Endothelial cell of umbilical vein (primary cell): ENCODE results near the gene MNT.

Source experiments
- EZH2 ChIP-seq: IDR thresholded peaks from 2 replicates; pipeline ENCODE4 v1.6.1; 2012; ENCODE audit warnings: borderline replicate concordance, low read depth, mild to moderate bottlenecking, moderate library complexity, low read length, inconsistent platforms; ENCODE audit not compliant: severe bottlenecking
- JUN ChIP-seq: IDR thresholded peaks from 2 replicates; pipeline ENCODE4 v1.6.1; 2011; ENCODE audit warnings: borderline replicate concordance, low read depth; ENCODE audit not compliant: insufficient read length, insufficient read depth
- POLR2A ChIP-seq: IDR thresholded peaks from 2 replicates; pipeline ENCODE4 v1.6.1; 2012; ENCODE audit warnings: low read depth, mild to moderate bottlenecking, control low read depth, low read length
- POLR2AphosphoS5 ChIP-seq: IDR thresholded peaks from 2 replicates; pipeline ENCODE4 v1.6.1; 2012; ENCODE audit warnings: low read depth, mild to moderate bottlenecking, control low read depth, low read length, moderate library complexity; ENCODE audit not compliant: insufficient read depth
- TF ChIP-seq, protein P1 (sequence below), 2 donors: IDR thresholded peaks; 1 replicate in 1 of 2; 2 replicates in 1 of 2; pipeline ENCODE4 v1.5.1; 2011; ENCODE audit warnings: low read length in 2 of 2, mild to moderate bottlenecking in 2 of 2, moderate library complexity in 2 of 2, control low read depth in 1 of 2, inconsistent platforms in 1 of 2, low read depth in 1 of 2; ENCODE audit not compliant: insufficient read depth in 1 of 2; ENCODE audit errors: extremely low read depth in 1 of 2

DNA sequence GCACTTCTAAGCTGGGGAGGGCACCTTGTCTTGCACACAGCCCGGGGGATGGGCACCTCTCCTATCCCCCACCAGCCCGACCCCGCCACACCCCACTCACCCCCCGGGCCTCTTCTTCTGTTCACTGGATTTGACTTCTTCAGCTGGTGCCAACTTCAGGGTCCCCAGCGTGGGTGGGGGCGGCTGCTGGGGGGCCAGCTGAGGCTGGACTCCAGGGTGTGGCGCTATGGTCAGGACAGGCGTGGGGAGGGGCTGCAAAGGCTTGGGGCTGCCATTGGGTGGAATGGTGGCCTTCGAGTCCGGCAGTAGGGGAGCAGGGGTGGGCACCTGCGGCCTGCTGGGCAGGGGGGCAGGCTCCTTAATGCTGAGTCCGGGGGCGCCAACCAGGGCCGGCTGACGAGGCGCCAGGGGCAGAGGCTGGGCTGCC is 6.1 kb downstream of the MNT start:
- TF ChIP-seq POLR2A = no peak
- TF ChIP-seq, protein P1, sequence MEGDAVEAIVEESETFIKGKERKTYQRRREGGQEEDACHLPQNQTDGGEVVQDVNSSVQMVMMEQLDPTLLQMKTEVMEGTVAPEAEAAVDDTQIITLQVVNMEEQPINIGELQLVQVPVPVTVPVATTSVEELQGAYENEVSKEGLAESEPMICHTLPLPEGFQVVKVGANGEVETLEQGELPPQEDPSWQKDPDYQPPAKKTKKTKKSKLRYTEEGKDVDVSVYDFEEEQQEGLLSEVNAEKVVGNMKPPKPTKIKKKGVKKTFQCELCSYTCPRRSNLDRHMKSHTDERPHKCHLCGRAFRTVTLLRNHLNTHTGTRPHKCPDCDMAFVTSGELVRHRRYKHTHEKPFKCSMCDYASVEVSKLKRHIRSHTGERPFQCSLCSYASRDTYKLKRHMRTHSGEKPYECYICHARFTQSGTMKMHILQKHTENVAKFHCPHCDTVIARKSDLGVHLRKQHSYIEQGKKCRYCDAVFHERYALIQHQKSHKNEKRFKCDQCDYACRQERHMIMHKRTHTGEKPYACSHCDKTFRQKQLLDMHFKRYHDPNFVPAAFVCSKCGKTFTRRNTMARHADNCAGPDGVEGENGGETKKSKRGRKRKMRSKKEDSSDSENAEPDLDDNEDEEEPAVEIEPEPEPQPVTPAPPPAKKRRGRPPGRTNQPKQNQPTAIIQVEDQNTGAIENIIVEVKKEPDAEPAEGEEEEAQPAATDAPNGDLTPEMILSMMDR (IDR thresholded peaks at IDR 0.05; ENCODE audit: extremely low read depth in 1 of 2, insufficient read depth in 1 of 2, low read depth in 1 of 2, low read length in 2 of 2) = no peak
- TF ChIP-seq POLR2AphosphoS5 = no peak
- TF ChIP-seq EZH2 = no peak
- no peak for TF ChIP-seq JUN
